Gastrocnemius medialis (tissue), 4 donors: ENCODE data around the gene ASTN2.

Source experiments
- POLR2A ChIP-seq, 2 donors: fragments of 450-650 bp; IDR thresholded peaks; one replicate each; pipeline ENCODE4 v1.6.1; 2017; ENCODE audit warnings: antibody characterized with exemption in 2 of 2, mild to moderate bottlenecking in 2 of 2, moderate library complexity in 2 of 2
- TF ChIP-seq, protein P1 (sequence below), 5 experiments: fragments of 450-650 bp in 3 of 5; fragments of 200-600 bp in 2 of 5; sonication (generic) in 2 of 5; IDR thresholded peaks in 4 of 5; conservative IDR thresholded peaks in 1 of 5; 1 replicate in 4 of 5; 2 replicates in 1 of 5; pipeline ENCODE4 v1.5.1; 2016 to 2019; ENCODE audit warnings: antibody characterized with exemption in 5 of 5, mild to moderate bottlenecking in 3 of 5, moderate library complexity in 3 of 5

- TF ChIP-seq, protein P1, sequence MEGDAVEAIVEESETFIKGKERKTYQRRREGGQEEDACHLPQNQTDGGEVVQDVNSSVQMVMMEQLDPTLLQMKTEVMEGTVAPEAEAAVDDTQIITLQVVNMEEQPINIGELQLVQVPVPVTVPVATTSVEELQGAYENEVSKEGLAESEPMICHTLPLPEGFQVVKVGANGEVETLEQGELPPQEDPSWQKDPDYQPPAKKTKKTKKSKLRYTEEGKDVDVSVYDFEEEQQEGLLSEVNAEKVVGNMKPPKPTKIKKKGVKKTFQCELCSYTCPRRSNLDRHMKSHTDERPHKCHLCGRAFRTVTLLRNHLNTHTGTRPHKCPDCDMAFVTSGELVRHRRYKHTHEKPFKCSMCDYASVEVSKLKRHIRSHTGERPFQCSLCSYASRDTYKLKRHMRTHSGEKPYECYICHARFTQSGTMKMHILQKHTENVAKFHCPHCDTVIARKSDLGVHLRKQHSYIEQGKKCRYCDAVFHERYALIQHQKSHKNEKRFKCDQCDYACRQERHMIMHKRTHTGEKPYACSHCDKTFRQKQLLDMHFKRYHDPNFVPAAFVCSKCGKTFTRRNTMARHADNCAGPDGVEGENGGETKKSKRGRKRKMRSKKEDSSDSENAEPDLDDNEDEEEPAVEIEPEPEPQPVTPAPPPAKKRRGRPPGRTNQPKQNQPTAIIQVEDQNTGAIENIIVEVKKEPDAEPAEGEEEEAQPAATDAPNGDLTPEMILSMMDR (IDR thresholded peaks at IDR 0.05 in 4 of 5, conservative IDR thresholded peaks at IDR 0.05 in 1 of 5): no peak
- no peak for TF ChIP-seq POLR2A (IDR thresholded peaks at IDR 0.05)
These were observed 721.6 kb downstream of the ASTN2 start for GRCh38 chr9:116693233-116693731.
